Type B pancreatic cell (in vitro differentiated cells): ENCODE results near the gene DHX38. TPM values are rescaled to one million over a fixed set of nuclear protein-coding genes. Genes with fewer than 3 reads are reported as not detected.
A peak's percentile ranks its signal among the peaks of the same experiment; 100 is the strongest.

Experiments used
- DNase-seq: peaks from one replicate; pipeline ENCODE4 v3.0.0; 2021; ENCODE audit warnings: mixed read lengths; ENCODE audit not compliant: unreplicated experiment; ENCODE audit errors: extremely low spot score
- H3K27ac Mint-ChIP-seq: 2 replicates; pipeline ENCODE4 v1.8.0; 2021; ENCODE audit warnings: mild to moderate bottlenecking, mixed read lengths
- H3K27me3 Mint-ChIP-seq: 2 replicates; pipeline ENCODE4 v1.8.0; 2021; ENCODE audit warnings: mixed read lengths
- H3K36me3 Mint-ChIP-seq: 2 replicates; pipeline ENCODE4 v1.8.0; 2021; ENCODE audit warnings: mixed read lengths
- H3K4me1 Mint-ChIP-seq: one replicate; pipeline ENCODE4 v1.8.0; 2021; ENCODE audit warnings: mixed read lengths; ENCODE audit not compliant: unreplicated experiment
- H3K4me3 Mint-ChIP-seq: 2 replicates; pipeline ENCODE4 v1.8.0; 2021; ENCODE audit warnings: mild to moderate bottlenecking, mixed read lengths
- H3K9me3 Mint-ChIP-seq: 2 replicates; pipeline ENCODE4 v1.8.0; 2021; ENCODE audit warnings: mixed read lengths
- CTCF ChIP-seq: fragments of 200-600 bp; sonication (generic); conservative IDR thresholded peaks from 2 replicates; pipeline ENCODE4 v1.5.0; 2021; ENCODE audit warnings: antibody characterized with exemption, mild to moderate bottlenecking
- total RNA-seq: library from RNA; stranded (reverse); gene quantifications from 2 replicates; pipeline ENCODE4 v1.2.1, GENCODE V29; 2021; ENCODE audit warnings: low replicate concordance

DHX38 gene
- total RNA-seq, 1 donor from 2014 or later: 75.6 TPM

DNA sequence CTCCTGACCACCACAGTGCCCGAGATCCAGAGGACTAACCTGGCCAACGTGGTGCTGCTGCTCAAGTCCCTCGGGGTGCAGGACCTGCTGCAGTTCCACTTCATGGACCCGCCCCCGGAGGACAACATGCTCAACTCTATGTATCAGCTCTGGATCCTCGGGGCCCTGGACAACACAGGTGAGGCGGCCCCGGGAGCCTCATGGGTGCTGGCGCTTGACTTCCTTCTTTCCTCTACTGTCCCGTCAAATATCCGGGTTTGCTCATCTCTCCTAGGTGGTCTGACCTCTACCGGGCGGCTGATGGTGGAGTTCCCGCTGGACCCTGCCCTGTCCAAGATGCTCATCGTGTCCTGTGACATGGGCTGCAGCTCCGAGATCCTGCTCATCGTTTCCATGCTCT lies 13.7 kb downstream of the DHX38 start:
- no peak for DNase-seq
- H3K36me3 Mint-ChIP-seq: peaks cover 7% of the 10 kb centered on the region
- no peaks in the 10 kb centered on the region for H3K27me3 Mint-ChIP-seq

GRCh38 chr16:72108353-72109102 lies 14.9 kb downstream of the DHX38 start:
- H3K9me3 Mint-ChIP-seq: no peaks in the 10 kb centered on the region
- H3K36me3 Mint-ChIP-seq: peaks cover 4% of the 10 kb centered on the region
- peak; percentile 43 for DNase-seq

More for the DNA sequence above, 13.7 kb downstream of the DHX38 start:
- no peak overlapping the region for H3K4me3 Mint-ChIP-seq
- no peak overlapping the region for H3K27ac Mint-ChIP-seq
- H3K9me3 Mint-ChIP-seq: no peaks in the 10 kb centered on the region
- H3K4me1 Mint-ChIP-seq: no peaks in the 10 kb centered on the region
- no peak for TF ChIP-seq CTCF

GRCh38 chr16:72109300-72109699 lies 15.7 kb downstream of the DHX38 start:
- Mint-ChIP-seq H3K36me3 (peaks cover 3% of the 10 kb centered on the region), H3K4me1 (no peaks in the 10 kb centered on the region), H3K27me3 (no peaks in the 10 kb centered on the region), H3K4me3 (no peak overlapping the region), H3K27ac (no peak overlapping the region), H3K9me3 (no peaks in the 10 kb centered on the region)
- peak; percentile 25 for DNase-seq
- TF ChIP-seq CTCF: no peak

More at GRCh38 chr16:72108353-72109102, 14.9 kb downstream of the DHX38 start:
- Mint-ChIP-seq H3K4me3 (no peak overlapping the region), H3K27me3 (no peaks in the 10 kb centered on the region), H3K4me1 (no peaks in the 10 kb centered on the region), H3K27ac (no peak overlapping the region)
- no peak for TF ChIP-seq CTCF

DNA sequence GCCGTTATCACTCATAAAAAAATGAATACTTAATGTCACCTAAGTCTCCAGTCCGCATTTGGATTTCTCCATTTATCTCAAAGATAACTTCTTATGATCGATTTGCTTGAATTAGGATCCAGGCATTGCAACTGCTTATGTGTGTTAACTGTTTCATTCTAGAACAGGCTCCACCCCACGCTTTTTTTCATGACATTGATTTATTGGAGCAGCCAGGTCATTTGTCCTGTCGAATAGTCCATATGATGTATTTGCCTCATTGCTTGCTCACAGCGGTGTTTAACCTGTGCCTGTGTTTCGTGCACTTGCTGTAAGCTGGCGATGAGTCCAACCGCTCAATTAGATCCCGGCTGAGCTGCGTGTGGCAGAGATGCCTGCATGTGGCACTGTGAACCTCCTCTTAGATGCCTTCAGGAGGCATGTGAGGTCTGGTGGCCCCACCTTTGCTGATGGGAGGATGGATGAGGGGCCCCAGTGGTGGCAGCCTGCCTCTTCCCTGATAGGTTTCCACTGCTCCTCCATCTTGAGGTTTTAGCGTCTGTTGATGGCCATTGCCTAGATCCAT lies 16.4 kb downstream of the DHX38 start:
- no peak for TF ChIP-seq CTCF
- H3K36me3 Mint-ChIP-seq: peaks cover 8% of the 10 kb centered on the region
- H3K4me3 Mint-ChIP-seq: no peak overlapping the region
- H3K27me3 Mint-ChIP-seq: no peaks in the 10 kb centered on the region
- no peak overlapping the region for H3K27ac Mint-ChIP-seq
- peak; percentile 25 for DNase-seq
- H3K9me3 Mint-ChIP-seq: no peaks in the 10 kb centered on the region
- H3K4me1 Mint-ChIP-seq: no peaks in the 10 kb centered on the region

DNA sequence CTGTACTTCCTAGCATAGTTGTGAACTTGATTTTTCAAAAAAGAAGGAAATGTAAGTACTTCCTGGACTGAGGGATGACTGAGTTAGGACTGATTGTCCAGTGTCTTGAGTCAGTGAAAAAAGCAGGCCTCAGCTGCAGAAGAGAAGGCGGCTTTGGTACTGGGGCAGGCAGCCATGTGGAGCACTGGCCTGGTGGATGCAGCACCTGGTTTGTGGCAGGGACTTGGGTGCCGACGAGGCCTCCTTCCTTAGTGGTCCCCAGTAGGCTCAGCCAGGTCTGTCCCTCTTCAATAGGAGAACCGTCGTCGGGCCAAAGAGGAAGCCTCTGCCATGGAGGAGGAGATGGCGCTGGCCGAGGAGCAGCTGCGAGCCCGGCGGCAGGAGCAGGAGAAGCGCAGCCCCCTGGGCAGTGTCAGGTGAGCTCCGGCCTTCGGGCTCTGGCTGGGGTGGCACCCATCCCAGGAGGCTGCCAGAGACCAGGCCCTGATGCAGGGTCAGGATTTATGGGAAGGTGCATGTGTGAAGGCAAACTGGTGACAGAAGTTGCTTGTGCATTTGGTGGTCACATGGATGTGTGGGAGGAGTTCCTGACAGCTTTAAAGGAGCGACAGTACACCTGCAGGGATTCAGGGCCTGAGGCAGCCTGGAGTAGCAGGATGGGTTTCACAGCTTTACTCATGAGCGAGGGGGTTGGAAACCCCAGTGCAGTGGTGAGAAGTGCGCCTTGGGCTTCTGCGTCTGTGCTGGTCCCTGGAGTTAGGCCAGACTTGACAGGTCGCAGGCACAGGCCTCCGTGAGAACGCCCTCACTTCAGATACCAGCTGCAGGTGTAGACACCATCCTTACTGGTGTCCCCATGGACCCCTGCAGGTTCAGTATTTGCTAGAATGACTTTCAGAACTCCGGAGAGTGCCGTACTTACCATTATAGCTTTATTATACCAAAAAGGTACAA lies 17.3 kb downstream of the DHX38 start:
- H3K36me3 Mint-ChIP-seq: peaks cover 8% of the 10 kb centered on the region
- peak; percentile 32 for DNase-seq

More for the DNA sequence above, 17.3 kb downstream of the DHX38 start:
- Mint-ChIP-seq H3K27ac (no peak overlapping the region), H3K27me3 (no peaks in the 10 kb centered on the region), H3K9me3 (no peaks in the 10 kb centered on the region), H3K4me3 (no peak overlapping the region), H3K4me1 (no peaks in the 10 kb centered on the region)
- TF ChIP-seq CTCF: no peak
